Esophagus squamous epithelium (tissue), 4 donors: ENCODE measurements around the gene DOCK10.

Experiments used
- CTCF ChIP-seq, 6 experiments: fragments of 450-650 bp in 4 of 6; fragments of 200-600 bp in 2 of 6; sonication (generic) in 2 of 6; IDR thresholded peaks; one replicate each; pipeline ENCODE4 v1.5.1; 2016 to 2019; ENCODE audit warnings: antibody characterized with exemption in 6 of 6, mild to moderate bottlenecking in 4 of 6, moderate library complexity in 4 of 6
- POLR2A ChIP-seq, 4 donors: fragments of 450-650 bp; IDR thresholded peaks; one replicate each; pipeline ENCODE4 v1.6.1; 2017; ENCODE audit warnings: antibody characterized with exemption in 4 of 4, mild to moderate bottlenecking in 4 of 4, moderate library complexity in 3 of 4

GRCh38 chr2:224929512-224929911 is 112.8 kb downstream of the DOCK10 start:
- TF ChIP-seq POLR2A (IDR thresholded peaks at IDR 0.05) (no peak), CTCF (IDR thresholded peaks at IDR 0.05) (no peak)
